Stimulated activated CD4-positive, alpha-beta T cell treated with anti-CD3 and anti-CD28 coated beads, Interleukin-2, amount 100 ng/mL, for 24 hours (primary cell): ENCODE measurements around the gene CCNL1.
A peak's percentile ranks its signal among the peaks of the same experiment; 100 is the strongest.
"Not testable (repeated sequence)": the region's sequence is repeated elsewhere in the genome, so short reads cannot be mapped to it uniquely, and the experiment has no call there.

Experiments used
- DNase-seq, 2 donors: peaks; one replicate each; pipeline ENCODE4 v3.0.0-alpha.2; 2020

The CCNL1 gene

DNA sequence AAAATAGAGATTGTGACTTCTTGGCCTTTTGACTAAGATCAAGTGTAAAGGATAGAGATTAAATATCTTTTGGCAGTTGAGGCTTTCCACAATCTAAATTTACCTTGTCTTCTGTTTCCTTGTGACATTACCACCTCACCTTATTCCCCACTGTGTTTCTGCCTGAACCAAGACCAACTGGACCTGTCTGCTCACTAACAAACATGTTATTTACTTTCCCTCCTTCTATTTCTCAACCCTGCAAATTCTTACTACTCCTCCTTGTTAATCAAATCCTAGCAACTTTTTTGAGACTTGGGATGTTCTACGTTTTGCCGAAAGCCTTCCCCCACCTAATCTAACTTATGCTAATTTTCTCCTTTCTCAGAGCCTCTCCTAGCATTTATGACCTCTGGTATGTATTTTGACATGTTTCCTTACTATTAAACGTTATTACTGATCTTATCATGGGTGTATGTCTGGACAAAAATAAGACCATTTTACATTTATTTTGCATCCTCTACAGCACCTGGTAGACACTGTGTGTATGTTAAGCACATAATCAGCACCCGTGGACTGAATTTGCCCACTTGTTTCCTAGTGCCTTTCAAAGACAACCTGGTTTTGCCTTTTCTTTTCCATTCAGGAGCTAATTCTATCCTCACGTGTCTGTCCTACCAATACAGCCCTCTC is 7.6 kb upstream of the CCNL1 start:
- DNase-seq: no peak

DNA sequence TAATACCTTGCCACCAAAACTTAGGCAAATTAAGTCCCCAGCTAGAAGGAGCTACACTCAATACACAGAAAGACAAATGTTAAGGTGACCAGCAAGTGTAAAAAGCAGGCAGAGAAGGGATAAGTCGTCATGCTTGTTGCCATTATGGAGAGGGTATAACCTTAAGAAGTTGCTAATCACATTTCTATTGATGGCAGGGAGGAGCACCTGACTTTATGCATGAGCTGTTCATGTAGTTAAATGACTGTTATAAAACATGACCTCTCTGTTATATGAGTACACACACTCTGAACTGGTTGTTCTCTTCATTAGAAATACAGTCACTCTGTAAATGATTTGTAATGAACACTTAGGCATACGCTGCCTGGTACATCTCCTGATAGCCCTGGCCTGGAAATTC is 6.6 kb upstream of the CCNL1 start:
- no peak for DNase-seq

DNA sequence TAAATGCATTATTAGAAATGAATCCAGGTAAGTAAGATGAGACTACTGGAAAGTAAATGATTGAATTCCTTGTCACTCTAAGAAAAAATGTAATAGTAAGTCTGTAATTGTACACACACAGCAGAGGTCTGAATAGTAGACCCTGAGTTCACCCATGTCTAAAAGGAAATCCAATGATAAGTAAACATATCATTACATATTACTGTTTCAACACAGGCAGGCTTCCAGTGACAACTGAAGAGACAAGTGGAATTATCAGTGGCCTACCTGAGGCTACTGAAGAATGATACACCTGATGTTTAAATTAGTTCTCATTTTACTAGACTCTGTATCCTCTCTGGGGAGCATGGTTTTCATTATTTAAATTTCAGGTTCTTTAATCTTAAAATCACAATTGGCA is 6.2 kb upstream of the CCNL1 start:
- DNase-seq: no peak

DNA sequence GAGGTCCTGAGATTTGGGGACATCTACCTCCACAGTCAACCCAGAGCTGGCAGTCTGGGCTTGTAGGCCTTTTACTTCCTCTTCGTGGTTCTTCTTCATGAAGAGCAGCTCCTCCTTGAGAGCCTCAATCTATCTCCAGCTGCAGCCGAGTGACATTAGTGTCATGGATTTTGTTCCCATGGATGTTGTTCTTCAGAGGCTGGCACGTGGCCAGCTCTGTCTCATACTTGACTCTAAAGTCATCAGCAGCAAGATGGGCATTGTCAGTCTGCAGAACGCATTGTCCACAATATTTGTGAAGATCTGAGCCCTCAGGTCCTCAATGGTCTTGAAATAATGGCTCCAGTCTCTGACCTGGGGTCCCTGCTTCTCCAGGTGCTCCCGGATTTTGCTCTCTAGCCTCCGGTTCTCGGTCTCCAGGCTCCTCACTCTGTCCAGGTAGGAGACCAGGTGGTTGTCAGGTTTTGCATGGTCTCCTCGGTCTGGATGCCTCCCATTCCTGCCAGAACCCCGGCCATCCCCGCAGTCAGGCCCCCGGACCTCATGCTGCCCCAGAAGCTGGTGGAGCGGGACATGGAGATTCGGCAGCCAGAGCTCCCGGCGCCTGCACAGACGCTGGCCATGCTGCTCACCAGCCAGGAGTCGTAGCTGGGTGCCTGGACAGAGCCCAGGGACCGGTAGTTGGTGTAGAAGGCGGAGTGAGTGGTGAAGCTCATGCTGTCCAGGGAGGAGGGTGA is 3.4 kb upstream of the CCNL1 start:
- no peak for DNase-seq

DNA sequence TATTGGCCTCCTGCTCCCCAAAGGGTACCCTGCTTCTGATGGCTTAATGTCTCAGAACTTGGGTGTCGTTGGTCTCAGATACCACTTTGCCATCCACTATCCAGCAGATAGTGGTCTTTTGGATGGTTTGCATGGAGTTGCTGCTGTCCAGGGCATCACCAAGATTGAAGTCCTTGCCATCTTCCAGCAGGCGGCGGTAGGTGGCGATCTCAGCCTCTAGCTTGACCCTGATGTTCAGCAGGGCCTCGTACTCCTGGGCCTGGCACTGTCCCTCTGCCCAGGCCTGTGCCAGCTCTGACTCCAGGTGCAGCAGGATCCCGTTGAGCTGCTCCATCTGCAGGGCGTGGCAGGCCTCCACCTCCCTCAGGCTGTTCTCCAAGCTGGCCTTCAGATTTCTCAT is 2.7 kb upstream of the CCNL1 start:
- DNase-seq: not testable (repeated sequence)

DNA sequence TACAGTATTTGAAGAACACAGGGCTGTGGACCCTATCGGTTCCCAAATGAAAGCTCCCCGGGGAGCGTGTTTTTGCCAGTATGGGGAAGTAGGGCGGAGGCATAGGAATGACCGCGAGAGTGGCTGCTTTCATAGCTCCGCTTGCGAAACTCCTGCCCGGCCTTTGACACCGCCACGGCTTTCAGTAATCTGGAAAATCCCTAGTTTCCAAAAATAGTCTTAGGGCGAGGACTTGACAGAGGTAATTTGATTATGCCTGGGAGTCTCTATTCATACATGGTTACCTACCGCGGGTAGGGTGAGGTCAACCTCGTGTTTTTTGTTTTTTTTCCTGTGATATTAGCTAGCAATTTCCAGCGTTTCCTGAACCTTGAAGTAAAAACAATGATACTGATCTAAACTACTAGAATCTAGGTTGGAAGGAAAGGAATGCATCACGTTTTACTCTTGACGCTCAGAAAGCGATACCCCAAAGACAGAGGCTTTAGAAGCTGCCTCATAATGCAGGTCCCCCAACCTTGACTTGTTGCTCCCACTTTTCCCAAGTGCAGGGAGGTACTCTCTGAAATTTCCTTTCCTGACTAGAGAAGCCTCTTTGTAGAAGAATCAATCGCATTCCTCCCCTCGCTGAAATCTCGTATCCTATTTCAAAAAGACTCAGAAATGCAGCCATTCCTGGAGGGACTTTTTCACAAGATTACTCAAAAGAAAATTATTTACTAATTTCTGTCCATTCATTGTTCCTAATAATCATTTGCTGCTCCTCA is 894 bp upstream of the CCNL1 start:
- DNase-seq: peak; percentile 66 to 67

DNA sequence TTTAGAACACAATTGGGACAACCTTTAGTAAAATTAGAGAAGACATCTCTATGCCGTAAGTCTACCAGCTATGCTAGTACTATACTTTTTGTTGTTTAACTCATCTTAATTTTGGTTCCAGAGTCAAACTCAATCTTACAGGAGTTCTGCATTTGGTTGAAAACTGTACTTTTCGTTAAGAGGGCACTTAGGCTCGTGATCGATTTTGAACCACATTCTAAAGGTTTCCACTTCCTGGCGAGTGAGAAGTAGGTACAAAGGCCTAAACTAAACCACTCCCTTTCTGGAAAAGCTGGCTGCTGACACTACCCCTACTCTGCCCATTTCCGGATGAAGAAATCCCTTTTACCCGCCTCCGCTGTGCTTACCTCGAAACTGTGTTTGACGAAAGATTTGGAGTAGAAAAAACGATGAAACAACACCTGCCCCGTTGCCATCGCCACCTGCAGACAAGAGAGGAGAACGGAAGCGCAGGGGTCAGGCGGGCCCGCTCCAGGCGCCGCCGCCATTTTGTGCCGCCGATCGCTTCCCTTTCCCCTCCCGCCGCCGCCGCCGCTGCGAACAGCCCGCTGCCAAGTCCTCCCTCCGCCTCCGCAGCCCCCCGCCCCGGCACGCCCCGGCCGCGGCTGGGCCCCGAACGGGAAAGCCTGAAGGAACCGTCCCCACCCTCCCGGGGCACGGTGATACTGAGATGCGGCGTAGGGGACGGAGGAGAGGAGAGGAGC is 748 bp downstream of the CCNL1 start:
- peak; percentile 80 for DNase-seq

DNA sequence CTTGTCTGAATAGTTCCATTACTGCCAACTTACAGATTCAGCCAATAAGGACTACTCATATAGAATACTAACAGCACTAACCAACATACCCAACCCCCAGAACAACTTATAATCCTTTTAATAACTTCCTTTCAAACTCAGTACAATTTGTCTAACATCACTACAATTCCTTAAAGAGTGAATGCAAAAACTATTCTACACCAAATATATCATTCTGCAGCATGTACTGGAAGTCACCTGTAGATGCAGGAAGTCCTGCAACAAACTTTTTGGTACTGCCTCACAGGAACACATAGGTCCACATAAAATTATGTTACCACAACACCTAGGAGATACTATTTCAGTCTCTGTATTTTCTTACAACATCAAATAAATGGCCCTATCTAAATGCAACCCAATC is 2.1 kb downstream of the CCNL1 start:
- DNase-seq: no peak

DNA sequence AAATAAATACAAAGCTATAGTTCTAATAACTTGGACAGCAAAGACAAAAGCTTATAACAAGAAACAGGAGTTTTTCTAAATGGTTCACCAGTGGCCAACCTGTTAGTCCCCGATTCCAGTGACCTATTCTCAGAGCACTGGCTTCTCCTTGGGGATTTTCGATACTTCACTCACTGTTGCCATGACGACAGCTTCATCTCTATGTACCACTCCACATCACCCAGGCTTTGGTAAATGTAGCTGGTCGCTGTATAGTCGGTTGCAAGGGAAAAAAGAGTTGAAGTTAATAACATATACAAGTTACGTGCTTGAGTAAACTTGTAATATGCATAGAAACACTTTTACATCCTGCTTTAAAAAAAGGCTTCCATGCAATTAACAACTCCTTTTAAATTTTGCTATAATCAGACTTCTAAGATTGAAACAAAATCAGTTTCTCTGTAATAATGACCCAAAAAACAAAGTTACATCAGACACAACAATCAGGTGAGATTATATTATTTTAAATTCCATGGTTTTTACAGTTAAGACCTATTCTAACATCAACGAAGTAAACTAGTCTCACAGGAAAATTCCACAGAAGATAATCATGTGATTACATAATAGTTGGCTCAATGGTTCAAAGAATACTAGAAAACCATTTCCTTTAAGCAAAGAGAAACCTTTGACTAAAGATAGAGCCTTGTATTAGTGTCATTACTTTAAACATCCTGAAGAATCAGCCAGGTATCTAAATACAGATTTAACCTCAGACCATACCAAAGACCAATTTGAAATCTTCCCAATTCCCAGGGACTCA is 2.9 kb downstream of the CCNL1 start:
- no peak for DNase-seq

DNA sequence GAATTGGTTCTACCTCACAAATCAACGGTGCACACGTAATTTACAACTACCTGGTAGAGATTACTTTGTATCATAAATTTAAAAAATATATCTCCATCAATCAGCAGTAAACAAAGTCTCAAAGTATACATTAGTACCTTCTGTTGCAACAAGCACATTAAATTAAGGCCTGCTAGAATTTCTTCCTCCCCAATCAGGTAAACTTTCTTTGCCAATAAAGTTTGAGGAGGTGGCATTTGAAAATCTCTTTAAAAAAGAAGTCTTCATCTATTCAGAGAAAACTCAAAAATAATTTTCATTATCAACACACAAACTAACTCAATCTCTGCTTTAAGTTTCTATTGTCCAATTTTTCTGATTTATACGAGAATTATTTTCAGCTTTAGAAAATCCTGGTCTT is 4.4 kb downstream of the CCNL1 start:
- DNase-seq: no peak

DNA sequence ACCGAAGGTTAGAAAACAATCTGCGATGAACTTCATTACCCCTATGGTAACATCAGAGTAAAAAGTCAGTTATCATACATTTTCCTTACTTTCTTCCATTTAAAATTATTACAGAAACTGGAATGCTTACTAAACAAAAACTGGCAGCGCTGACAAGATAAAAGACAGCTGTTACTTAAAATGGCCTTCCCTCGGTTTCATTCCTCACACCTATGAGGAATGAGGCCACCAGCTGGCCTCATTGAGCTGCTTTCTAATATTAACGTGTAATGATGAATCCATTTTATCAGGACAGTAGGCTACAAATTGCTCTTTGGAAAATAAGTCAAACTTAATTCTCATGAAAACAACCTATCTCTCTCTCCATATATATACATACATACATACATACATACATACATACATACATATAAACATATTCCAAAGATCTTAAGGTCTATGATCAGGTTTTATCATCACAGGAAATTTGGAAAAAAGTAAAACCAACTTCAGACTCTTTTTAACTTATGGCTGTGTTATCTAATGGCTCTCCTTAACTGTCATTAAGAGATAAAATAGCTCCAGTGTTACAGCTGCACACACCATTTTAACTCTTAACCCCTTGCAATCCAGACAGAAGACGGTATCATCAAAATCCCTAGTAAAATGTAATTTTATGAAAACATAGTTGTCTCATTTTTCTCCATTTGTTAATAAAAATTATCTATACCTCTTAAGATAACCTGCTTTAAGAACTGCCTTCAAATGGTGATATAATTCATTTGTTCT is 5.2 kb downstream of the CCNL1 start:
- DNase-seq: no peak

DNA sequence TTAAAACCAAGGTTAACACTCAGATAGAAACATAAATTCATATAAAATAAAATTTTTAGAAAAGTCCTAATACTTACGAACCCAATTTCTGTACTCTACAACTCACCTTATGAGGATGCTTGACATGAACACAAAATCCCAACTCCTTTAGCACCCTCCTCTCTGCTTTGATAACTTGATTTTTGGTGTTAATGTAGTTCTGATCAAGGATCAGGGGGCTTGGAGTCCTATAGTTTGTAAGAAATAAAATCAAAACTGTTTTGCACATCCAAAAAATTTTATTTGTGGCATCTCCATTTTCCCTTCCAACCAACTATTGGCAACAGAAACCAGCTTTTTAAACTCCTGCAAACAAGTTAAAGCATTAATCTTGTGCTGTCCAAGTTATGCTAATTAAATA is 7.0 kb downstream of the CCNL1 start:
- no peak for DNase-seq

DNA sequence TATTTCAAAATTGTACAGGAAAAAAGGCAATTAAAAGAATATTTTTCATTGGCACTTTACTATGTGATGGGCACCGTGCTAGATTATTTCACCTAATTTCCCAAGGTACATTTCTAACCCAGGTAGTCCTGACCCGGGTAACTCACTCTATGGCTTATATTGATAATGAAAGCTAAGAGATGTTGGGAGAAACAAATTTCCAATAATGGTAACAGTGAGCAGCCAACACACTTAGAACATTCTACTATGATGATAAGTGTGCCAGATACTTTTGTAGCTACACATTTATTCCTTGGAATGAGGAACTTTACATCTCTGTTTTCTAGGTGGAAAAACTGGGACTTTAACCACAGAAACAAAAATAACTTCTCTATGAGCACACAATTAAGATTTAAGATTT is 7.5 kb downstream of the CCNL1 start:
- DNase-seq: no peak

DNA sequence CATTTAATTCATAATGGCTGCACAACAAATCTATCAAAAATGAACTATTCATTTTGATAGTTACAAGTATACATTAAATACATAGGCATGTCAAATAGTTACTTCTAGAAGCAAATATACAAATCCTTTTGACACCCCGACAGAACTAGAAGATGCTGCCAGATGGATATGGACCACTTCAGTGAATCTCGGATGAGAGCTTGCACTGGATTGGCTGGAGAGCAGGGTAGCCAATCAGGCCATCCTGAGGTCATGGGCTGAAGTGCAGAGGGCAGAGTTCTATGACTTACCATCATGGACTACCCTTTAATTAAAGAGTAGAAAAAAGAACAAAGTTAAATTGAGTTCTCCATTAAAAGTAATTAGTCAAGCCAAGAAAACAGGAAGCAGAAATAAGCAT is 8.3 kb downstream of the CCNL1 start:
- DNase-seq: no peak

DNA sequence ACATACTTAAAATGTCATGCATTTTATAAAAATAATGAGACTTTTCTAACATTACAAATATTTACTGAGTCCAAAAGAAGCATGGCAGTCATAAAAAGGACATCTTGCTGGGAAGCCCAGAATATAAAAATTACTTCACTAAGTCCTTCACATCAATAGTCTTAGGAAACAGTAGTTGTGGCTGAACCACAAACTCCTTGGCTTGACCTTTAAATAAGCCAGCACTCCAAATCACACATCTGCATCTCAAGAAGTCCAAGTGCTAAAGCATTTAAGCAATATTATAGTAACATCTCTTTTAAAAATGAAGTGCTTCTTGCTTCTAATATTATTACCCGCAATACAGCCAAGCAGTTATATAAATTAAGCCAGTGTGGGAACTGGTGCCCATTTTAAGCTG is 8.8 kb downstream of the CCNL1 start:
- DNase-seq: no peak

DNA sequence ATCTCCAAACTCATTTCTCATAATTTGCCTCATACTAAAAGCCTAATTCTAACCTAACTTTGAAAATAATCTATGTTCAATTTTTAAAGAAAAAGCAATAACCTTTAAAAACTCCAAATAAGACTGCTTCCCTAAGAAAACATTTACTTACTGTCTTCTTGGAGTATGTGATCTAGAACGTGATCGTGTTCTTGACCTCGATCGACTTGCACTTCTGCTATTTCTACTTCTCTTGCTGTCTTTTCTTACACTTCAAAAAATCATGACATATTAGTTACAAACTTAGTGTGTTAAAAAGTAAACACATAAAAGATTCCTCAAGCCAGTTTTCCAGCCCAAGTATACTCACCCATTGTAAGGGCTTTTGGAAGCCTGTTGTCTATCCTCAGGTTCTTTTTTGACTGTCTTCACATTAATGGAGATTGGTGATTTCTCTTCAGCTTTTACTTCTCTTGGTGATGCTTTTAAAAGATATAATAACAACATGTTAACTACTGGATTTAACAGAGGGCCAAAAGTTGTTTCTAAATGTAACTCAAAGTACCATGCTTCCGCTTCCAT is 10.7 kb downstream of the CCNL1 start:
- no peak for DNase-seq

DNA sequence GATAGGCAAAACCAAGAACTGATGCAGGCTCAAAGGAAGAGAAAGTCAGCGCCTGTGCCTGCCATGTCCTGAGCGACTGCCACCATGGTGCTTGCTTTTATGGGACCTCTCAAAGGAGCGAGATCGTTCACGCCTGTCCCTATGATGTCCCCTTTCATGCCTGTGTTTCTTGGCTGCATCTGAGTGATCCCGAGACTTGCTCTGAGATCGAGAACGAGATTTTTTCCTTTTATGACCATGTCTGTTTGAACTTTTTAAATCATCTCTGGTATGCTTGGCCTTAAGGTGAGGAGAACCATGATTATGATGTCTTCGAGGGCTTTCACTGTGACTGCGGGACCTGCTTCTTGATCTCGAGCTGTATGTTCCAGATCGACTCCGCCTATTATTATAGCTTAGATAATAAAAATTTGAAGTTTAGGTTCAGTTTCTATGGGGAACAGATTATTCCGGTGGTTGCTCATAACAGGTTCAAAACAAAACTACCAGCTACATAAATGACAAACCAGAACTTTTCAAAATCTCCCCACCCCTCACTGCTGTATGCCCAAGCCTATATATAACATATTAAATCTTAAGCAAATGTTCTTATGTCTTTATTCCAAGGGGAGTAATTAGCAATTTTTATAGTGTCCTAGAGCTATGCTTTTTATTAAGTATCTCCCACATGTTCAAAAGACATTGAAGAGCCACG is 11.6 kb downstream of the CCNL1 start:
- DNase-seq: no peak

DNA sequence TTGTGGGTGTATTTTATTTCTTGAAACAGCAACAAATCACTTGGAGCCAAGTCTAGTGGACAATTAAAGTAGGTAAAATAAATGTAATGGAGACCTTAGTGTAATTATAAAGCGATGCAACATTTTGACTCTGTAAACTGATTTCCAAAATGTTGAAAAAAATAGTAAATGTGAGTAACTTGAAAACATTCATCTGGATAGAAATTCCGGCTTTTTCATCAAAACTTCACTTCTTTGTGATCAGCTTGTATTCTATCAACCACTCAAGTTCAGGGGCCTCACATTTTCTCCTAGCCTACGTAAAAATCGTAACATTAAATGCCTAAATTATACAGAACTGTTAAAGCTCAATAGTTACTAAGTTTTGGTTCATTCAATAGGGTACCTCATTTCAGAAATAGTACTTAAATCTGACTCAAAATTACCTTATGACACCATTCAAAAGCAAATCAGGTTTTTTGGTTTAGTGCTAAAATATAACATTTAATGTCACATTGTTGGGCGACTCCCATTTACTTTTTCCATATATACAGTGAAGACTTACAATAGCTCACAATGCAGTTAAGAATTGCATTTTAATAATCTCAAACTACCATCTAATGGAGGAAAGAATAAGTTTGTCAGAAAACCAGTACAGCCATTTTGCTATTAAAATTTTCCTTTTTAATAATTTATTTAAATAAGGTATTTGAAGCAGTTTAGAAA is 12.7 kb downstream of the CCNL1 start:
- DNase-seq: no peak

DNA sequence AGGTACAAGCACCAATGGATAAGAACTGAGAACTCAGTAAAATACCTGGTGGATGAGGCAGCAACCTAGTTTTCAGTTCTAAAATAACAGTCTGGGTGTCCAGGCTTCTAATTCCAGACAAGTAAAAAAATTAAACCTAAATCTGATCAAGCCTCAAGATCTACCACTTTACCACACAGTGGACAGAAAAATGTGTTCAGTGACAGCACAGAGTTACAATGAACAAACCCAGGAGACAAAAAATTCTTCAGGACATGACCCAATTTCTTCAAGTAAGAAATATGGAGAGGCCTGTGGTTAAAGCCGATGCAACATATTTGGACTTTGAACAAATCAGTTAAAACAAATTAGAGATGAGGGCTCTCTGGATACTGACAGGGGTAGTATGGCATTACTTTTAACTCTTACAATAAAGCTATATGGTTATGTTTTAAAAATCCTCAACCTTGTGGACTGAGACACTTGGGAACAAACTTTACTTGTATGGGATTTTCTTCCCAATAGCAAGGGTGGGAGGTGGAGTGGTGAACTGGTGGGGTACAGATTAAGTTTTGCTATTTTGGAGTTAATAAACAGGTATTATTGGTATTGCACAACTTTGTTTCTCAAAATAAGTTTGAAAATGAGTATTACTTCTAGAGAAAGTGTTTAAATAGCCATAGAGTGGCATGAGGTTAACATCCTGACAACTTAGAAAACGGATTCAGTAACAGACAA is 14.2 kb downstream of the CCNL1 start:
- no peak for DNase-seq
